Measurements from ENCODE around the gene TMEM18. TPM values are rescaled to one million over a fixed set of nuclear protein-coding genes. Genes with fewer than 3 reads are reported as not detected.

Gene TMEM18
- total RNA-seq, 4 donors from 2014 or later = 15.1 to 20.5 (median 17.1) TPM

DNA sequence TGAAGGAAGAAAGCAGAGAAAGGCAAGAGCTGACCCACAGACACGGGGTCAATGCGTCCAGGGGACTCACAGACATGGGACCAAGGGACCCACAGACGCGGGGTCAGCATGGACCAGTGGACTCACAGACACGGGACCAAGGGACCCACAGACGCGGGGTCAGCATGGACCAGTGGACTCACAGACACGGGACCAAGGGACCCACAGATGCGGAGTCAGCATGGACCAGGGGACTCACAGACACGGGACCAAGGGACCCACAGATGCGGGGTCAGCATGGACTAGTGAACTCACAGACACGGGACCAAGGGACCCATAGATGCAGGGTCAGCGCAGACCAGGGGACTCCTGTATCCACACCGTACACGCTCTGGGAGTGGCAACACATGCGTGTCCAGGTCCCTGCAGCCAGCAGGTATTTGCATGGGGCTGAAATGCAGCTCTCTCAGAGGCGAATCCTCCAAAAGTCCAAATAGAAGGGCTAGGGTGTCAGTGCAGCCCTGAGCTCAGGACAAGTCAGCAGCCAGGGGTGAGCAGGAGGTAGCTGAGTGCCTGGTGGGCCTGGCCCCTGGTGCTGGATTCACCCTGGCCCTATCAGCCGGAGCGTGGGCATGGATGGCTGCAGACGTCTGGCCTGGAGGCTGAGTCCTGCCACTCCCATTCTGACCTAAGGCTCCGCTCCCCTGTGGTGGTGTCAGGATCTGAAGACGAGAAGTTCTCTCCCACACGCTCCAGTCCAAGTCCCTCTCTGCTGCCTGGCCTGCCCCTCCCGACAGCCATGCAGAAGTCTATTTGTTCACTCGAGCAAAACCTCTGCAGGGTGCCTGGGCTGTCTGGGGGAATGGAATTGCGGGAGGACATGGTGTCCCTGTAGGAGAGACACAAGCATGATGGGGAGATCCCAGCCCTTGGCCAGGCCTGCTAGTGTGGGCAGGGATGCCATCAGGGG lies 28.5 kb downstream of the TMEM18 start:
- TF ChIP-seq POLR2A (IDR thresholded peaks at IDR 0.05) = no peak
- TF ChIP-seq, protein P1, sequence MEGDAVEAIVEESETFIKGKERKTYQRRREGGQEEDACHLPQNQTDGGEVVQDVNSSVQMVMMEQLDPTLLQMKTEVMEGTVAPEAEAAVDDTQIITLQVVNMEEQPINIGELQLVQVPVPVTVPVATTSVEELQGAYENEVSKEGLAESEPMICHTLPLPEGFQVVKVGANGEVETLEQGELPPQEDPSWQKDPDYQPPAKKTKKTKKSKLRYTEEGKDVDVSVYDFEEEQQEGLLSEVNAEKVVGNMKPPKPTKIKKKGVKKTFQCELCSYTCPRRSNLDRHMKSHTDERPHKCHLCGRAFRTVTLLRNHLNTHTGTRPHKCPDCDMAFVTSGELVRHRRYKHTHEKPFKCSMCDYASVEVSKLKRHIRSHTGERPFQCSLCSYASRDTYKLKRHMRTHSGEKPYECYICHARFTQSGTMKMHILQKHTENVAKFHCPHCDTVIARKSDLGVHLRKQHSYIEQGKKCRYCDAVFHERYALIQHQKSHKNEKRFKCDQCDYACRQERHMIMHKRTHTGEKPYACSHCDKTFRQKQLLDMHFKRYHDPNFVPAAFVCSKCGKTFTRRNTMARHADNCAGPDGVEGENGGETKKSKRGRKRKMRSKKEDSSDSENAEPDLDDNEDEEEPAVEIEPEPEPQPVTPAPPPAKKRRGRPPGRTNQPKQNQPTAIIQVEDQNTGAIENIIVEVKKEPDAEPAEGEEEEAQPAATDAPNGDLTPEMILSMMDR (IDR thresholded peaks at IDR 0.05) = no peak
- intact Hi-C loops (cut with DNase I; ENCODE audit: low total_unique reads) = no loop called here
- no peak overlapping the region for H3K4me3 ChIP-seq (ENCODE audit: low read depth, poor library complexity, severe bottlenecking)
- WGBS, 2 donors = 88 to 89% methylated on average over 26 of the region's 26 CpGs
- DNase-seq (ENCODE audit: low spot score in 2 of 2) = peak in 1 of 2 donors; percentile 81

DNA sequence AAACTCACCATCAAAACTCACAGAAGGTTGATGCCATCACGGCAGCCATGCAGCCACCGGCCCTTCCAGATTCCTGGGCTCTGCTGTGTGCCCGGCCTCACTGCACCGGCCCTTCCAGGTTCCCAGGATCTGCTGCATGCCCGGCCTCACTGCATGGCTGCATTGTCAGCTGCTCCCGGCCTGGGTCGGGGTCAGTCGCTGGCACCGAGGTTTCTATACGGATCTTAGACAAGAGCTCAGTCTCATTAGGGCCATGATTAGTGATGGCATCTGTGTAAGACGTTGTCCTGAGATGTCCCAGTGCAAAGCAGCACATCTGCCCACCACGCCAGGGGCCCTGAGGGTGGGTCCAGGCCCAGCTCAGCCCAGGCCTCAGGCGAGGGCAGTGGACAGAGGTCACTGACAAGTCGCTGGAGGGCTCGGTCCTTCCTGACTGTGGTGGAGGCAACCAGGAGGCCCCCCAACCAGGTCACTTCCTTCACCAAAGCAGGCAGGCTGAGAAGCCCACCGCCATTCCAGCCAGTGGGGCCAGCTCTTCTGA lies 29.4 kb downstream of the TMEM18 start:
- 94 to 95% methylated on average over 11 to 13 of the region's 16 CpGs for WGBS, 2 donors
- intact Hi-C loops (cut with DNase I; ENCODE audit: low total_unique reads) = no loop called here
- DNase-seq (ENCODE audit: low spot score in 2 of 2) = peak in 1 of 2 donors; percentile 74

DNA sequence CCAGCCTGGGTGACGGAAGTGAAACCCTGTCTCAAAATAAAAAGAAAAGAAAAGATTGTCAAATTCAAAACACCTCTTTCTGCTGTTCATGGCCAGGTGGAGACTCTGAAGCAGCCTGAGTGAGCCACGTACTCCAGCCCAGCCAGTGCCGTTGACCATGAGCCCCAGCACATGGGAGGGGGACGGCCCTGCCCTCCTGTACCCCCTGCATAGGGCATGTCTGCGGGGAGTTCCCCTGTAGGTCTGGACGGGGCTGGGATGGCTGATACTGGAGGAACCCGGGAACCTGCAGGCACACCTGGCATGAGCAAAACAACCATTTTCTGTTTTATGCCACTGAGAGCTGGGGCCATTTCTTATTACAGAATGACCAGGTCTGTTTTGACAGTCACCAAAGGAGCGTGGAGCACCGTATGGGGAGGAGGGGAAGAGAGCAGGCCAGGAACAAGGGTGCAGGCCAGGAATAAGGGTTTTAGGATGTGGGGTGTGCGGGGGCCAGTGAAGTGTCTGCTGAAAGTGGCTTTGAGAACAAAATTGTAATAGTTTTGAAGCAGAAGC lies 30.1 kb downstream of the TMEM18 start:
- TF ChIP-seq, protein P1 (IDR thresholded peaks at IDR 0.05) = no peak
- TF ChIP-seq POLR2A (IDR thresholded peaks at IDR 0.05) = no peak
- H3K4me3 ChIP-seq (ENCODE audit: low read depth, poor library complexity, severe bottlenecking) = no peak overlapping the region
- DNase-seq (ENCODE audit: low spot score in 2 of 2) = peak in 1 of 2 donors; percentile 81
- intact Hi-C loops (cut with DNase I; ENCODE audit: low total_unique reads) = no loop called here
- 89 to 92% methylated on average over 10 of the region's 10 CpGs for WGBS, 2 donors

More for the DNA sequence above, 29.4 kb downstream of the TMEM18 start:
- TF ChIP-seq, protein P1 (IDR thresholded peaks at IDR 0.05) = no peak
- TF ChIP-seq POLR2A (IDR thresholded peaks at IDR 0.05) = no peak
- no peak overlapping the region for H3K4me3 ChIP-seq (ENCODE audit: low read depth, poor library complexity, severe bottlenecking)

DNA sequence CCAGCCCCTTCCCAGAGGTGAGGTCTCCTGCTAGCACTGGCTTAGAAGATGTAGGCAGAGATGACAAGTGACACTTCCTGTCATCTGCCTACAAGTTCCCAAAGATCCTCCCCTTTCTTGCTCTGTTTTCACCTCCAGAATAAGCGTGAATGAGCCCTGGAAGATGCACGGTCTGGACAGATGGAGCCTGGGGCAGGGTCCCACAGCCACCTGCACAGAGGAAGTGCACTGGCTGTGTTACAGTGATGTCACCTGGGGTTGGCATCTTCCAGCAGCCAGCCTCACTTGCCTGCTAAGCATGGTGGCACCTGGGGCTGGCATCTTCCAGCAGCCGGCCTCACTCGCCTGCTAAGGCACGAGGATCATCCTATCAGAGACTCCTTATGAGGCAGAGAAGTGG lies 32.3 kb downstream of the TMEM18 start:
- peak in 1 of 2 donors; percentile 40 for DNase-seq (ENCODE audit: low spot score in 2 of 2)
- intact Hi-C loops (cut with DNase I; ENCODE audit: low total_unique reads) = no loop called here
- TF ChIP-seq POLR2A (IDR thresholded peaks at IDR 0.05) = no peak
- TF ChIP-seq, protein P1 (IDR thresholded peaks at IDR 0.05) = no peak
- no peak overlapping the region for H3K4me3 ChIP-seq (ENCODE audit: low read depth, poor library complexity, severe bottlenecking)
- WGBS, 2 donors = 58 to 59% methylated on average over 5 of the region's 5 CpGs

DNA sequence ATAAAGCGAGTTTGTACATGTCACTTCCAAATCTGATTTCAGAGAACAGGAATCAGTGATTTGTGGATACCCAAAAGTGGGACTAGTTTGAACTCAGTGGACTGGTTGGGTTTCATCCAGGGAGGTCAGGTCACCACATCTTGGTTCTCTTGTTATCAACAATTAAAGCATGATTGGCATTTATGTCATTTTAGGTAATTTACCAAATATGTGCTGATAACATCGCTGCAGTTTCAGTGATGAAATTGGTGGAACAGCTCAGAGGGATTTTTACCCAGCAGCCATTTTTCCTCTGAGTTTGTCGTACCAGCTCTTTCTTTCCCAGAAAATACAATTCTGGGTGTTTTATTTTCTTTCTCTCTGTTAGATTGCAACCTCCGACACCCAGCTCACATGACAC lies 33.4 kb downstream of the TMEM18 start:
- H3K4me3 ChIP-seq (ENCODE audit: low read depth, poor library complexity, severe bottlenecking) = no peak overlapping the region
- intact Hi-C loops (cut with DNase I; ENCODE audit: low total_unique reads) = no loop called here
- 66 to 68% methylated on average over 4 of the region's 4 CpGs for WGBS, 2 donors
- no peak for TF ChIP-seq POLR2A (IDR thresholded peaks at IDR 0.05)
- TF ChIP-seq, protein P1 (IDR thresholded peaks at IDR 0.05) = no peak
- DNase-seq (ENCODE audit: low spot score in 2 of 2) = no peak

Measured in lower leg skin (tissue), 4 donors.